DOHH2 (cell line): Measurements from ENCODE around the gene SDCCAG8.

Source experiments
- EZH2phosphoT487 ChIP-seq: fragments of 200-600 bp; sonication (generic); IDR thresholded peaks from 2 replicates; pipeline ENCODE4 v1.6.1; 2017; ENCODE audit warnings: borderline replicate concordance, mild to moderate bottlenecking, antibody characterized with exemption, low read length, moderate library complexity, mixed read lengths
- TF ChIP-seq, protein P1 (sequence below): fragments of 200-600 bp; sonication (generic); IDR thresholded peaks from one replicate; pipeline ENCODE4 v1.5.1; 2014; ENCODE audit warnings: antibody characterized with exemption, mild to moderate bottlenecking, low read depth, low read length; ENCODE audit not compliant: poor library complexity, severe bottlenecking

DNA sequence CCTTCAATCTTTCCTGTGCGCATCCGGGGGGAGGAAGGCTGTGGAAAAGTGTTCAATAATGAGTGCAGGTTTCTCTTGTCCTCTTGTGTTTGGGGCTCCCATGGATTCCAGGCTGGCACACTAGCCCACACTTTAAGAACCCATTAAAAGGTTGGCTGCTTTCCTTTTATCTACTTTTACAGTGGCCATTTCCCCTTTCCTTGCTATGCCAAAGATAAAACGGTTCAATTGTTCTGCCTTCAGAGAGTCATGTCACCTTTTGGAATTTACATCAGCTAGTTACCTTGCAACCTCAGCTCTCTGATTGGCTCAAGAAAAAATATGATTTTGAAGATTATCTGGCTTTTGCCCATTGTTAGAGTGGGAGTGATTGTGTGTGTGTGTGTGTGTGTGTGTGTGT, 182.3 kb downstream of the SDCCAG8 start:
- TF ChIP-seq, protein P1, sequence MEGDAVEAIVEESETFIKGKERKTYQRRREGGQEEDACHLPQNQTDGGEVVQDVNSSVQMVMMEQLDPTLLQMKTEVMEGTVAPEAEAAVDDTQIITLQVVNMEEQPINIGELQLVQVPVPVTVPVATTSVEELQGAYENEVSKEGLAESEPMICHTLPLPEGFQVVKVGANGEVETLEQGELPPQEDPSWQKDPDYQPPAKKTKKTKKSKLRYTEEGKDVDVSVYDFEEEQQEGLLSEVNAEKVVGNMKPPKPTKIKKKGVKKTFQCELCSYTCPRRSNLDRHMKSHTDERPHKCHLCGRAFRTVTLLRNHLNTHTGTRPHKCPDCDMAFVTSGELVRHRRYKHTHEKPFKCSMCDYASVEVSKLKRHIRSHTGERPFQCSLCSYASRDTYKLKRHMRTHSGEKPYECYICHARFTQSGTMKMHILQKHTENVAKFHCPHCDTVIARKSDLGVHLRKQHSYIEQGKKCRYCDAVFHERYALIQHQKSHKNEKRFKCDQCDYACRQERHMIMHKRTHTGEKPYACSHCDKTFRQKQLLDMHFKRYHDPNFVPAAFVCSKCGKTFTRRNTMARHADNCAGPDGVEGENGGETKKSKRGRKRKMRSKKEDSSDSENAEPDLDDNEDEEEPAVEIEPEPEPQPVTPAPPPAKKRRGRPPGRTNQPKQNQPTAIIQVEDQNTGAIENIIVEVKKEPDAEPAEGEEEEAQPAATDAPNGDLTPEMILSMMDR: no peak
- TF ChIP-seq EZH2phosphoT487: no peak
